WTC11 (cell line): ENCODE data around the gene MRPS18A. TPM values are rescaled to one million over a fixed set of nuclear protein-coding genes. Genes with fewer than 3 reads are reported as not detected.
A peak's percentile ranks its signal among the peaks of the same experiment; 100 is the strongest.

Experiments used
- ATAC-seq: fragments of 200-7000 bp; cut with Tn5 transposase; 2 replicates; pipeline ENCODE4 v1.10.0; 2021; ENCODE audit warnings: mild to moderate bottlenecking, moderate library complexity
- CTCF ChIA-PET: fragments of 300-600 bp; sonication (Branson Sonifier 250); formaldehyde crosslinking; loops from one replicate; lab custom pipeline; 2021; ENCODE audit warnings: antibody characterized with exemption; lab: Charles Lee
- POLR2A ChIA-PET: fragments of 350-600 bp; sonication (Branson Sonifier 250); formaldehyde crosslinking; loops from one replicate; lab custom pipeline; 2021; ENCODE audit warnings: antibody characterized with exemption; lab: Charles Lee
- DNase-seq: peaks from one replicate; pipeline ENCODE4 v3.0.0; 2021; ENCODE audit warnings: low spot score
- H3K27ac Mint-ChIP-seq: 2 replicates; pipeline ENCODE4 v1.8.0; 2021; ENCODE audit warnings: mixed read lengths
- H3K27me3 Mint-ChIP-seq: 2 replicates; pipeline ENCODE4 v1.8.0; 2021; ENCODE audit warnings: low read depth, mild to moderate bottlenecking, moderate library complexity, mixed read lengths
- H3K36me3 Mint-ChIP-seq: 2 replicates; pipeline ENCODE4 v1.8.0; 2021; ENCODE audit warnings: mixed read lengths
- H3K4me1 Mint-ChIP-seq: 2 replicates; pipeline ENCODE4 v1.8.0; 2022; ENCODE audit warnings: mixed read lengths
- H3K4me3 Mint-ChIP-seq: 2 replicates; pipeline ENCODE4 v1.8.0; 2021; ENCODE audit warnings: mild to moderate bottlenecking, moderate library complexity, mixed read lengths
- H3K9me3 Mint-ChIP-seq: 2 replicates; pipeline ENCODE4 v1.8.0; 2021; ENCODE audit warnings: mixed read lengths
- CREM ChIP-seq: sonication (generic); formaldehyde crosslinking; IDR thresholded peaks from 2 replicates; pipeline ENCODE4 v1.8.1; 2022; ENCODE audit warnings: mild to moderate bottlenecking, missing genetic modification reagents, moderate library complexity
- FOXP1 ChIP-seq: sonication (generic); formaldehyde crosslinking; IDR thresholded peaks from 2 replicates; pipeline ENCODE4 v1.8.0; 2022; ENCODE audit warnings: missing genetic modification reagents, mild to moderate bottlenecking, moderate library complexity, borderline replicate concordance
- GABPB1 ChIP-seq: sonication (generic); formaldehyde crosslinking; IDR thresholded peaks from 2 replicates; pipeline ENCODE4 v1.8.1; 2023; ENCODE audit warnings: mild to moderate bottlenecking, missing genetic modification reagents
- HMGA2 ChIP-seq: fragments of 250-450 bp; sonication (Bioruptor Pico); IDR thresholded peaks from 2 replicates; pipeline ENCODE4 v1.4.0; 2021; ENCODE audit warnings: mild to moderate bottlenecking, moderate library complexity
- RORB ChIP-seq: fragments of 250-450 bp; sonication (Bioruptor Pico); IDR thresholded peaks from 2 replicates; pipeline ENCODE4 v1.9.0; 2021; ENCODE audit warnings: mild to moderate bottlenecking
- SMAD3 ChIP-seq: sonication (generic); formaldehyde crosslinking; IDR thresholded peaks from 2 replicates; pipeline ENCODE4 v1.8.0; 2022; ENCODE audit warnings: missing genetic modification reagents, mild to moderate bottlenecking, borderline replicate concordance
- ZBTB21 ChIP-seq: sonication (generic); formaldehyde crosslinking; IDR thresholded peaks from 2 replicates; pipeline ENCODE4 v1.8.1; 2023; ENCODE audit warnings: mild to moderate bottlenecking, missing genetic modification reagents, borderline replicate concordance
- ZNF263 ChIP-seq: sonication (generic); formaldehyde crosslinking; IDR thresholded peaks from 2 replicates; pipeline ENCODE4 v1.8.1; 2022; ENCODE audit warnings: low read depth, mild to moderate bottlenecking, moderate library complexity, missing genetic modification reagents
- ZNF423 ChIP-seq: fragments of 250-450 bp; sonication (Bioruptor Pico); IDR thresholded peaks from 2 replicates; pipeline ENCODE4 v2.1.2; 2022; ENCODE audit warnings: mild to moderate bottlenecking, moderate library complexity
- total RNA-seq: library from RNA; stranded (reverse); gene quantifications from 3 replicates; pipeline ENCODE4 v1.2.3, GENCODE V29; 2021
- TF ChIP-seq, protein P1 (sequence below): sonication (generic); formaldehyde crosslinking; IDR thresholded peaks from 2 replicates; pipeline ENCODE4 v1.8.1; 2022; ENCODE audit warnings: low read depth, mild to moderate bottlenecking, moderate library complexity, missing genetic modification reagents, borderline replicate concordance
- TF ChIP-seq, protein P2 (sequence below): sonication (generic); formaldehyde crosslinking; IDR thresholded peaks from 2 replicates; pipeline ENCODE4 v1.8.0; 2023; ENCODE audit warnings: missing genetic modification reagents, mild to moderate bottlenecking, borderline replicate concordance
- TF ChIP-seq, protein P3 (sequence below): sonication (generic); formaldehyde crosslinking; IDR thresholded peaks from 2 replicates; pipeline ENCODE4 v1.8.0; 2022; ENCODE audit warnings: mild to moderate bottlenecking, missing genetic modification reagents
- TF ChIP-seq, protein P4 (sequence below): sonication (generic); formaldehyde crosslinking; conservative IDR thresholded peaks from 2 replicates; pipeline ENCODE4 v1.8.1; 2023; ENCODE audit warnings: mild to moderate bottlenecking, low read depth, missing genetic modification reagents, moderate library complexity
- TF ChIP-seq, protein P5 (sequence below): sonication (generic); formaldehyde crosslinking; IDR thresholded peaks from 2 replicates; pipeline ENCODE4 v1.8.1; 2023; ENCODE audit warnings: mild to moderate bottlenecking, missing genetic modification reagents, borderline replicate concordance

The MRPS18A gene
- total RNA-seq, 1 experiment from 2014 or later: 61.6 TPM

DNA sequence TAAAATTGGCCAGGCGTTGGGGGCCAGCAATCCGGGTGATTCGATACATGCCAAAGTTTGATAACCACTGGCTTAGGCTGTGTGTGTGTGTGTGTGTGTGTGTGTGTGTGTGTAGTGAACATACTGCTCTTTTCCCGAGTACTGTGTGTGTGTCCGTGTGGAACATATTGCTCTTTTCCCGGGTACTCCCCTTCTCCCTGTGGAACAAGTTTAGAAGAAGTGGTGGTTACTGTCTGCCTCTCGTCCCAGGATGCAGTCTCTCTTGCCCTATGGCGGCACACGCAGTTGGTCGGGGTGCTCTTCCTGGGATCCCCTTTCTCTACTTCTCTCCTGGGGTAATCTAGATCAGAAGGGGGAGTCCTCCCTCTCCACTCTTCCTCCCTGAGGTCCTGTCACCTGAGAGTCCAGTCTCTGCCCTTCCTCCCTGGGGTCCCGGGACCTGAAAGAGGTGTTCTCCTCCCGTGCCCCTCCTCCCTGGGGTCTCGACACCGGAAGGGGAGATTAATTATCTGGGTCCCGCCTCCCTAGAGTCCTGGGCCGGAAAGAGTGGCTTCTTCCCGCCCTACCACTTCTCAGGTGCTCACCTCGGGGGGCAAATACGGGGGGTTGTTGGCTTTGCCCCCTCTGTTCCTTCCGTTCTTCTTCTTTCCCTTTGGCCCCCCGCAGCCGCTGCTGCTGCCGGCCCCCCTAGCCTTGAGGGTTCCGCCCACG lies 59.0 kb downstream of the MRPS18A start:
- POLR2A ChIA-PET: interaction anchor here (1.0 to 2.5 kb wide), 6 partner anchors 17 to 322 kb away, joined by 3 to 32 read pairs (median 6); partner anchors contain the start of genes RSPH9 and VEGFA
- H3K36me3 Mint-ChIP-seq: peaks cover 32% of the 10 kb centered on the region
- ATAC-seq (peak; percentile 24), DNase-seq (peak; percentile 54)
- peak overlapping the region; percentile 98 for H3K4me3 Mint-ChIP-seq
- H3K9me3 Mint-ChIP-seq: no peaks in the 10 kb centered on the region
- CTCF ChIA-PET: interaction anchor here (1.0 to 2.3 kb wide), 12 partner anchors 16 to 468 kb away, joined by 3 to 16 read pairs (median 5); partner anchors contain the start of genes RSPH9 and VEGFA
- peak overlapping the region; percentile 93 for H3K27ac Mint-ChIP-seq
- 0 out of 2 replicates have a peak, but pooled peaks have one; percentile 13 for TF ChIP-seq ZNF423 (CRISPR knock-in tag)
- TF ChIP-seq, protein P1, sequence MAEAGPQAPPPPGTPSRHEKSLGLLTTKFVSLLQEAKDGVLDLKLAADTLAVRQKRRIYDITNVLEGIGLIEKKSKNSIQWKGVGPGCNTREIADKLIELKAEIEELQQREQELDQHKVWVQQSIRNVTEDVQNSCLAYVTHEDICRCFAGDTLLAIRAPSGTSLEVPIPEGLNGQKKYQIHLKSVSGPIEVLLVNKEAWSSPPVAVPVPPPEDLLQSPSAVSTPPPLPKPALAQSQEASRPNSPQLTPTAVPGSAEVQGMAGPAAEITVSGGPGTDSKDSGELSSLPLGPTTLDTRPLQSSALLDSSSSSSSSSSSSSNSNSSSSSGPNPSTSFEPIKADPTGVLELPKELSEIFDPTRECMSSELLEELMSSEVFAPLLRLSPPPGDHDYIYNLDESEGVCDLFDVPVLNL (CRISPR knock-in tag): no peak
- peak; percentile 88 for TF ChIP-seq ZNF263
- no peak for TF ChIP-seq RORB
- peak; percentile 48; the same call in 1 of the 2 replicates for TF ChIP-seq FOXP1
- peaks cover 17% of the 10 kb centered on the region for H3K4me1 Mint-ChIP-seq
- H3K27me3 Mint-ChIP-seq: no peaks in the 10 kb centered on the region

DNA sequence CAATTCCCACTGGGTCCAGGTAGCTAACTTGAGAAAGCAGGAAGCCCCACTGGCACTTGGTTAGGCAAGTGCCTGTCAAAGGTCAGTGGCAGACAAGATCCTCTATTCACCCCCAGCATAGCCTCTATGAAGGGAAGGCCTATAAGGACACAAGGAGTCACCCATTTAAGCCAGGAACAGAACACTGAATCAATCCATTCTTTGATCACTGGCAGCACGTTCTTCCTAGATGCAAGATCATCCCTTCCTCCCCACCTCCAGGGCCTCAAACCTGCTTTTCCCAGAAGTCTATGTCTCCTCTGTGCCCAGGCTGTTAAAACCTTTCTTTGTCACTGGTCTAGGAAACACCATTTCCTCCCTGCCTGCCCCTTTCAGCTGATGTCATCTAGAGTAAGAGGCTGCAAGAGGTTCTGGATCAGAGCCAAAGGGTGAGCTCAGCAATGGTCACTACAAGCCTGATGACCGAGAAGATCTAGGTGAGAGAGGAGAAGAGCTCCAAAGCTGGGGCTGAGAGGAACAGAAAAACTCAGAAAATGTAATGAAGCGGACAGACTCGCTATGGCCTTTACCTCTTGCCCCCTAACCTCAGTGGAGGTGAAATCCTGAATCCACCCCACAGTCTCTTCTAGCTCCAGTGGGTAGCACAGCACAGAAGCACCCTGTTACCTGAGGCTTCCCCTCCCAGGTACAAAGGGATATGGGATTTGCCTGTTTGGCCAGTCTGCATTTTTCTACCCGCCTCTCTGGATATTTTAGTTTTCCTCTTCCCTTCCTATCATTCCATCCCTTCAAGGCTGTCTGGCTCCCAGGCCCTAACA lies 60.4 kb downstream of the MRPS18A start:
- no peak for ATAC-seq
- no peak for DNase-seq
- peak overlapping the region; percentile 56 for H3K4me3 Mint-ChIP-seq
- no peaks in the 10 kb centered on the region for H3K9me3 Mint-ChIP-seq
- peaks cover 43% of the 10 kb centered on the region for H3K36me3 Mint-ChIP-seq
- H3K27ac Mint-ChIP-seq: no peak overlapping the region
- H3K4me1 Mint-ChIP-seq: peaks cover 17% of the 10 kb centered on the region
- no peak for TF ChIP-seq CREM (CRISPR knock-in tag)
- TF ChIP-seq, protein P2, sequence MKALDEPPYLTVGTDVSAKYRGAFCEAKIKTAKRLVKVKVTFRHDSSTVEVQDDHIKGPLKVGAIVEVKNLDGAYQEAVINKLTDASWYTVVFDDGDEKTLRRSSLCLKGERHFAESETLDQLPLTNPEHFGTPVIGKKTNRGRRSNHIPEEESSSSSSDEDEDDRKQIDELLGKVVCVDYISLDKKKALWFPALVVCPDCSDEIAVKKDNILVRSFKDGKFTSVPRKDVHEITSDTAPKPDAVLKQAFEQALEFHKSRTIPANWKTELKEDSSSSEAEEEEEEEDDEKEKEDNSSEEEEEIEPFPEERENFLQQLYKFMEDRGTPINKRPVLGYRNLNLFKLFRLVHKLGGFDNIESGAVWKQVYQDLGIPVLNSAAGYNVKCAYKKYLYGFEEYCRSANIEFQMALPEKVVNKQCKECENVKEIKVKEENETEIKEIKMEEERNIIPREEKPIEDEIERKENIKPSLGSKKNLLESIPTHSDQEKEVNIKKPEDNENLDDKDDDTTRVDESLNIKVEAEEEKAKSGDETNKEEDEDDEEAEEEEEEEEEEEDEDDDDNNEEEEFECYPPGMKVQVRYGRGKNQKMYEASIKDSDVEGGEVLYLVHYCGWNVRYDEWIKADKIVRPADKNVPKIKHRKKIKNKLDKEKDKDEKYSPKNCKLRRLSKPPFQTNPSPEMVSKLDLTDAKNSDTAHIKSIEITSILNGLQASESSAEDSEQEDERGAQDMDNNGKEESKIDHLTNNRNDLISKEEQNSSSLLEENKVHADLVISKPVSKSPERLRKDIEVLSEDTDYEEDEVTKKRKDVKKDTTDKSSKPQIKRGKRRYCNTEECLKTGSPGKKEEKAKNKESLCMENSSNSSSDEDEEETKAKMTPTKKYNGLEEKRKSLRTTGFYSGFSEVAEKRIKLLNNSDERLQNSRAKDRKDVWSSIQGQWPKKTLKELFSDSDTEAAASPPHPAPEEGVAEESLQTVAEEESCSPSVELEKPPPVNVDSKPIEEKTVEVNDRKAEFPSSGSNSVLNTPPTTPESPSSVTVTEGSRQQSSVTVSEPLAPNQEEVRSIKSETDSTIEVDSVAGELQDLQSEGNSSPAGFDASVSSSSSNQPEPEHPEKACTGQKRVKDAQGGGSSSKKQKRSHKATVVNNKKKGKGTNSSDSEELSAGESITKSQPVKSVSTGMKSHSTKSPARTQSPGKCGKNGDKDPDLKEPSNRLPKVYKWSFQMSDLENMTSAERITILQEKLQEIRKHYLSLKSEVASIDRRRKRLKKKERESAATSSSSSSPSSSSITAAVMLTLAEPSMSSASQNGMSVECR (CRISPR knock-in tag): no peak
- peak; percentile 99 for TF ChIP-seq GABPB1 (CRISPR knock-in tag)
- TF ChIP-seq, protein P3, sequence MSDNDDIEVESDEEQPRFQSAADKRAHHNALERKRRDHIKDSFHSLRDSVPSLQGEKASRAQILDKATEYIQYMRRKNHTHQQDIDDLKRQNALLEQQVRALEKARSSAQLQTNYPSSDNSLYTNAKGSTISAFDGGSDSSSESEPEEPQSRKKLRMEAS: no peak
- CTCF ChIA-PET: no interaction called here
- no peaks in the 10 kb centered on the region for H3K27me3 Mint-ChIP-seq
- POLR2A ChIA-PET: no interaction called here

DNA sequence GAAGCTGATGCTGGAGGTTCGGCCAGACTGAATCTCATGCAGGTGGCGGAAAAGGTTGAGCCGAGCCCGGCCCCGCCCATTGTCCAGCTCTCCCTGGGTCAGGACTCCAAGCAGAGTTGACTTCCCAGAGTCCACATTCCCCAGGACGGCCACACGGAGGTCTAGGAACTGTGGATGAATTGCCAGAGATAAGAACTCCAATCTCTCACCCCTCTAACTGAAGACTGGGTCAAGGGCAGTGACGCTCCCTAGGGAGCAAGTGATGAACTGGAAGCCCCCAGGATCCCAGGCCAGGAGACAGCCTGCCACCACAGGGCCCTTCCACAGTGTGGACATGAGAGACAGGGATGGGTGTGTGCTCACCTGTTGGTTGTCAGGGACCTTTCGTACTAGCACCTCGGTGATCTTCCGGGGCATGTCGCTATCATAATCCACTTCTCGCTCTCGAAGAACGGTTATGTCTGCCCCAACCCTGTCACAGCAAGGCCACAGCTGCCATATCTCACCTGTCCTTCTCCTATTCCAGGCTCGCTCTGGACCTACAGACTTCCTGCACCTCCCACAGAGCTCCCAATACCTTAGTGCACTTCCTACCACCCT lies 62.1 kb downstream of the MRPS18A start:
- peaks cover 14% of the 10 kb centered on the region for H3K4me1 Mint-ChIP-seq
- peaks cover 60% of the 10 kb centered on the region for H3K36me3 Mint-ChIP-seq
- H3K9me3 Mint-ChIP-seq: no peaks in the 10 kb centered on the region
- no peaks in the 10 kb centered on the region for H3K27me3 Mint-ChIP-seq
- ChIA-PET POLR2A (no interaction called here), CTCF (interaction anchor here (1.0 kb wide), 1 partner anchor 42 kb away, joined by 3 read pairs; no protein-coding TSS in a partner anchor)
- DNase-seq (no peak), ATAC-seq (no peak)
- H3K4me3 Mint-ChIP-seq: no peak overlapping the region
- no peak overlapping the region for H3K27ac Mint-ChIP-seq
- TF ChIP-seq SMAD3 (CRISPR knock-in tag) (no peak), ZBTB21 (CRISPR knock-in tag) (no peak), HMGA2 (no peak)
- TF ChIP-seq, protein P4, sequence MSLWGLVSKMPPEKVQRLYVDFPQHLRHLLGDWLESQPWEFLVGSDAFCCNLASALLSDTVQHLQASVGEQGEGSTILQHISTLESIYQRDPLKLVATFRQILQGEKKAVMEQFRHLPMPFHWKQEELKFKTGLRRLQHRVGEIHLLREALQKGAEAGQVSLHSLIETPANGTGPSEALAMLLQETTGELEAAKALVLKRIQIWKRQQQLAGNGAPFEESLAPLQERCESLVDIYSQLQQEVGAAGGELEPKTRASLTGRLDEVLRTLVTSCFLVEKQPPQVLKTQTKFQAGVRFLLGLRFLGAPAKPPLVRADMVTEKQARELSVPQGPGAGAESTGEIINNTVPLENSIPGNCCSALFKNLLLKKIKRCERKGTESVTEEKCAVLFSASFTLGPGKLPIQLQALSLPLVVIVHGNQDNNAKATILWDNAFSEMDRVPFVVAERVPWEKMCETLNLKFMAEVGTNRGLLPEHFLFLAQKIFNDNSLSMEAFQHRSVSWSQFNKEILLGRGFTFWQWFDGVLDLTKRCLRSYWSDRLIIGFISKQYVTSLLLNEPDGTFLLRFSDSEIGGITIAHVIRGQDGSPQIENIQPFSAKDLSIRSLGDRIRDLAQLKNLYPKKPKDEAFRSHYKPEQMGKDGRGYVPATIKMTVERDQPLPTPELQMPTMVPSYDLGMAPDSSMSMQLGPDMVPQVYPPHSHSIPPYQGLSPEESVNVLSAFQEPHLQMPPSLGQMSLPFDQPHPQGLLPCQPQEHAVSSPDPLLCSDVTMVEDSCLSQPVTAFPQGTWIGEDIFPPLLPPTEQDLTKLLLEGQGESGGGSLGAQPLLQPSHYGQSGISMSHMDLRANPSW (CRISPR knock-in tag): no peak
- TF ChIP-seq, protein P5, sequence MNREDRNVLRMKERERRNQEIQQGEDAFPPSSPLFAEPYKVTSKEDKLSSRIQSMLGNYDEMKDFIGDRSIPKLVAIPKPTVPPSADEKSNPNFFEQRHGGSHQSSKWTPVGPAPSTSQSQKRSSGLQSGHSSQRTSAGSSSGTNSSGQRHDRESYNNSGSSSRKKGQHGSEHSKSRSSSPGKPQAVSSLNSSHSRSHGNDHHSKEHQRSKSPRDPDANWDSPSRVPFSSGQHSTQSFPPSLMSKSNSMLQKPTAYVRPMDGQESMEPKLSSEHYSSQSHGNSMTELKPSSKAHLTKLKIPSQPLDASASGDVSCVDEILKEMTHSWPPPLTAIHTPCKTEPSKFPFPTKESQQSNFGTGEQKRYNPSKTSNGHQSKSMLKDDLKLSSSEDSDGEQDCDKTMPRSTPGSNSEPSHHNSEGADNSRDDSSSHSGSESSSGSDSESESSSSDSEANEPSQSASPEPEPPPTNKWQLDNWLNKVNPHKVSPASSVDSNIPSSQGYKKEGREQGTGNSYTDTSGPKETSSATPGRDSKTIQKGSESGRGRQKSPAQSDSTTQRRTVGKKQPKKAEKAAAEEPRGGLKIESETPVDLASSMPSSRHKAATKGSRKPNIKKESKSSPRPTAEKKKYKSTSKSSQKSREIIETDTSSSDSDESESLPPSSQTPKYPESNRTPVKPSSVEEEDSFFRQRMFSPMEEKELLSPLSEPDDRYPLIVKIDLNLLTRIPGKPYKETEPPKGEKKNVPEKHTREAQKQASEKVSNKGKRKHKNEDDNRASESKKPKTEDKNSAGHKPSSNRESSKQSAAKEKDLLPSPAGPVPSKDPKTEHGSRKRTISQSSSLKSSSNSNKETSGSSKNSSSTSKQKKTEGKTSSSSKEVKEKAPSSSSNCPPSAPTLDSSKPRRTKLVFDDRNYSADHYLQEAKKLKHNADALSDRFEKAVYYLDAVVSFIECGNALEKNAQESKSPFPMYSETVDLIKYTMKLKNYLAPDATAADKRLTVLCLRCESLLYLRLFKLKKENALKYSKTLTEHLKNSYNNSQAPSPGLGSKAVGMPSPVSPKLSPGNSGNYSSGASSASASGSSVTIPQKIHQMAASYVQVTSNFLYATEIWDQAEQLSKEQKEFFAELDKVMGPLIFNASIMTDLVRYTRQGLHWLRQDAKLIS: no peak
